RKO (cell line): ENCODE data around the gene L3MBTL4.

Source experiments
- DNase-seq: peaks from one replicate; pipeline ENCODE4 v3.0.0-alpha.2; 2016; ENCODE audit warnings: low spot score

The L3MBTL4 gene

DNA sequence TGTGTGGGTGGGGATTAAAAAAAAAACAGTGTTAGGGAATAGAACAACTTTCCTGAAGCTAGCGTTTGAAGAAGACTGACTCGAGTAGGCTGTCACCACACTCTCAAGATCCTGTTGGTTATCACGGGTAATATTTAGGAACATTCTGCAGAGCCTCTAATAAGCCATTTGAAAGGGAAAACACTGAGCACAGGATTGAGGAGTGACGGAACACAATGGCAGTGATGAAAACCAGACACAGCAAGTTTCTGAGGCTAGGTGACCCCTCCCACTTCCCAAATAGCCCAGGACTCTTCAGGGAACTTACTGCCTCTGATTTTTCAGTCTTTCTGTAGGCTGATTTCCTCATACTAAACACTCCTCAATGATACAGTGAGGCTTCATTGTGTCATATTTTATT lies 431.2 kb downstream of the L3MBTL4 start:
- no peak for DNase-seq

DNA sequence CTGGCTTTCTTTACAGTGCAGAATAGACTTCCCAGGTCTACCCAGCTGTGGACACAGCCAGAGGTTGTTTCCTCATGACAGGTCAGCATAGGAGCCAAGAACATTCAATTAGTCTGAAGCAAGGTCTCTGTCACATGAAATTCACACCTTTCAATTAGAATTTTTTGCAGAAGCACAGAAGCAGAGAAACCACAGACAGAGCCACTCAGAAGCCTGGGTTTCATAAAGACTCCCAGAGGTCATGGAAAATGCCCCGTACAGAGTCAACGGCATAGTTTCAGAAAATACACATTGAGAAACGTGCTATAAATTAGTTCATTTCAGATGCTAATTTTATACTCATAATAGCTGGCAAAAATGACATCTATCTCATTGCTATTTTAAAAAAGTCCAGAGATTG lies 432.4 kb downstream of the L3MBTL4 start:
- no peak for DNase-seq

DNA sequence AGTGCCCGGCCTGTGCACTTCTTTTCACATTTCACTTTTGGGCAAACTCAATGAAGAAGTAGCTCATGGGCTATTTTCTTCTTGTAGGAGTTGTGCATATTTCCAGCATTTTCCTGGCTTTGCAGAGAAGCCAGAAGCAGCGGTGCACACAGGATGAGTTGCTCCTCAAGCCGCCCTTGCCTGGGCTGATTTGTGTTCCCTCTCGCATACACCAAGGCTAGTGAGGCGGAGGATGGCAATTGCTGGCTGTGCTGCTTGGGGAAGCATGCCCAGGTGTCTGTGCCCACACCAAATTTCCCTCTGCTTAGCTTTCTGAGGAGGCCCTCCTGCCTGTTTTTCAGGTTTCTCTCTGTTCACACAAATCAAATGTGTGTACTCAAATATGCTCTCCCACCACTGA lies 434.0 kb downstream of the L3MBTL4 start:
- no peak for DNase-seq

DNA sequence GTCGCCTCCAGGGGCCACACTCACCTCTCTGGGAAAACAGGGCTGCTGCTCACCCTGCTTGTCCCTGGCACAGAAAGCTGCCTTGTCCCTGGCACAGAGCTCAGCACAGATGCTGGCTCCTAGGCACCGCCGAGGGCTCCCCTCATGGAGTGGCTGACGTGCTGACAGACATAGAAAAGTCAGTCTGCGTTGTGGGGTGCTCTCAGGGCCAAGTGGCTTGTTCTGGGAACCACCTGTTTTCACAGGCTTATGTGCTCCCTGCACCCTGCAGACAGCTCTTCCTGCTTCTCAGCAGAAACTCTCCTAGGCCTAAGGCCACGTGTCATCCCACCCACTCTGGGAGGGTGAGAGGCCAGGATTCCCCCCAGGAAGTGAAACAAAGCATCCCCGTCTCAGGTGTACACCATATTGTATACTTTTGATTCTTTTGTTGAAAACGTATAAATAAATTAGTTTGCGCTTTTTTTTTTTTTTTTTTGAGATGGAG lies 434.7 kb downstream of the L3MBTL4 start:
- DNase-seq: no peak

DNA sequence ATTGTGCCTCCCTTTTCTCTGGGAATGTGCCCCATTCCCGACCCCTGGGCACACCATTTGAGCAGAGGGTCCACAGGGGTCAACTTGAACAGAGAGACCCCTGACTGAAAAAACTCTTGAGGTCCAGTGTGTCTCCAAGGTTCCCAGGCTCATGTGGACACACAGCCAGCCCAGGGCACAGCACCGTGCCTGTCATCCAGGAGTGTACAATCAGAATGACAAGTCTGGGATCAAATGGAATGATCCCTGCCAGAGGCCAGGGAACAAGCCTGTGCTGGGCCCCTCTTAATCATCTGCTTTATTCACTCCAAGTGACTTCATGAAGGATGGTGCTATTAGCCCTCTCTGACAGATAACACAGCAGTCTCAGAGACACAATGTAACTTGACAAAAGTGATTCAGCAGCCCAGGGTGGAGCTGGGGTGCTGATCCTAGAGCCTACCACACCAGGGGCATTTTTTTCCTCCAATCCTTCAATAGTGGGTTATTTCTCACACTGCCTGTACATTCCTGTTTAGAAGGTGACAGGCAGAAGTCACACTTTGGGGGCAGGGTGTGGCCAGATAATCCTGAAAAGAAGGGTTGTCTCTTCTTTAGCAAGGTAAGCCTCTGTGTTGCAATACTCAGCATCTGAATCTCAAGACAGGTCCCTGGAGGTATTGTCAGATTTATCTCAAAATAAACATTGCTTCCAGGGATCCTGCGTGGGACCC lies 435.4 kb downstream of the L3MBTL4 start:
- DNase-seq: no peak

DNA sequence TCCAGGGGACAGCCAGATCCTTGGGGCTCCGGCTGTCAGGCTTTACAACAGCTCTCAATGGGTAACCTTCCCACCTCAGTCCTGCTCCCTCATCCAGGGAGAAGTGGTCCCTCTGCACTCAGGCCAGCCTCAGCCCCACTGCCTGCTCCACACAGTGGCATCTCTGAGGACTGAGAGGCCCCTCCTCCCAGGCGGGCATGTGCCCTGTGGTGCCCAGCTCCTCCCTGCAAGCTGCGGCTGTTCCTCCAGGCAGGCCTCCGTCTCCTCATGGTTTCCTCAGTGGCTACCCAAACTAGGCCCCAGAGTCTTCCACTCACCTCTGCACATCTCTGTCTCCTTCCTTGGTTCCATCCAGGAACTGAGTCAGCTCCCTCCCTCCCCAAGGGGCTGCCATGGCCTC lies 437.7 kb downstream of the L3MBTL4 start:
- no peak for DNase-seq

DNA sequence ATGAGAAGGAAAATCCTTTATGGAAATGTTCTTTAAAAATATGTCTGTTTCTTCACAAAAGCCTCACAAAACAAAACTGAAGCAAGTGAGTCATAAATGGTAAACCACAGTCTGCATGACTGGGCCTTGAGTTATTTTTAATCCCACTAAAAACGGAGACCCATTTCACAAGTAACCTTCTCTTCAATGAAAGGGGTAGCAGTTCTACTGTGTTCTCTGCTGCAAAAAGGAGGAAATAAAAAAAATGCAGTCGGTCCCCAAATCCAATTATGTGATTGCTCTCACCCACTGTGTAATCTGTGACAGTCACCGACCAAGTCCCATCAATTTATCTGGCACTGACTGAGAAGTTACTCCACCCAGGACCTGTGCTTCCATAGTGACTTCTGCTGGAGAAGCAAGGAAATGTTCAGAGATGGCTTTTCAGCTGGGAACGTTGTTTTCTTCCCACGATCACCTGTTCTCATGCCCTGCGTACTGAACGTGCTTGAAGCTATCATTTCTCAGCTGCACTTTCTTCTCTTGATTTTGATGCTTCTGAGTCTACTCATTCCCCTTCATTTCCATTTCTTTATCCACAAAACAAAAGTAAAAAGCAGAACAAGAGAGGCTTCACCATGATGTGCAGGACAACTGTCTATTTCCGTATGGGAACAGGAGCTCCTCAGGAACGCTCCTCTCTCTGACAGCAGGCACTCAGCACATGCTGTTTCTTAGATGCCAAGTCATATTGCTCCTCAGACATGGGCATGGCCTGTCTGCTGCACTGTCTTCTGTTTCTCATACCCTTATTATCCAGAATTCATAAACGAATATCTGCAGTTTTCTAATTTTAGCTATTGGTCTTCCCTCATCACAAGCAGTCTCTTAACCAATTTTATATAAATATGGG lies 439.4 kb downstream of the L3MBTL4 start:
- peak; percentile 21 for DNase-seq

DNA sequence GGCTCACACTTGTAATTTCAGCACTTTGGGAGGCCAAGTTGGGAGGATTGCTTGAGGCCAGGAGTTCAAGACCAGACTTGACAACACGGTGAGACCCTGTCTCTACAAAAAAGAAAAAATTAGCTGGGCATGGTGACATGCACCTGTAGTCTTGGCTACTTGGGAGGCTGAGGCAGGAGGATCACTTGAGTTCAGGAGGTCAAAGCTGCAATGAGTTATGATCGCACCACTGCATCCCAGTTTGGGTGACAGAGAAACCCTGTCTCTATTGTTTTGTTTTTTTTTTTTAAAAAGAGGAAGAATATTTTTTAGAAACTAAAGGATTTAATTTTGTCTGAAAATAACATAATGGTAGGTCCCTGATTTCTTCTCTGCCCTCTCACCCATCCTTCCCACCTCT lies 440.0 kb downstream of the L3MBTL4 start:
- DNase-seq: no peak

DNA sequence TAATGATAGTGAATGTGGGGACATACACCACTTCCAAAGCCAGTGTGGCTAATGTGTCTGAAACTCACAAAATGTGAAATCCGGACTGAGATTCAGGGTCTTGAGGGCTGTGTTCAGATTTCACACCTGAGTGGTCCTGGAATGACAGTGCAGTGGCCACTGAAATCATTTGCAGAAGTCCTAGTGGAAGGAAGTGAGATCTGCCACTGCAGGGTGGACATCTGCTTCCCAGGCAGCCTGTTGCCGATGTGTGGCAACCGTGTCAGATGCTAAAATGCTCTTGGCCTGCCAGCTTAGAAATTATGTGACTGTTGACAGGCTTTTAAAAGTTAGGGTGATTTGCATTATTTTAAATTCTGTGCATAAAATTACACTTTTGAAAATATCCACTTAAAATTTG lies 441.6 kb downstream of the L3MBTL4 start:
- DNase-seq: no peak

DNA sequence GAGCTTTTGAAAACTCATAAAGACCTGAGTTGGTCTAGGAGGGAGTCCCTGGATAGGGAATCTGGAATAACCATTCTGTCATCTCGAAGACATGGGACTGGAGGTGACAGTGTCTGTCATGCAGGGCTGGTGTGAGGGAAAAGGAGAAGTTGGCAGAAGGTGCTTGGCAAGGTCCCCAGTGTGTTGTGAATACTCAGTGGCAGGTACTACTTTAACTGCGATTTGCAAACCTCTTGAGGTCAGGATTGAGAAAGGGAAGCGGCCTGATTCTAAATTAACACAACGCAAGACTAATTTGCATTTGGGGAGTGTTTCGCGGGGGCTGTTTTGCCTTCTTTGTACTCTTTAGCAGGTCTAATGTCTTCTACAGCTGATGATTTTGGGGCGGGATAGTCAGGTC lies 442.4 kb downstream of the L3MBTL4 start:
- no peak for DNase-seq

DNA sequence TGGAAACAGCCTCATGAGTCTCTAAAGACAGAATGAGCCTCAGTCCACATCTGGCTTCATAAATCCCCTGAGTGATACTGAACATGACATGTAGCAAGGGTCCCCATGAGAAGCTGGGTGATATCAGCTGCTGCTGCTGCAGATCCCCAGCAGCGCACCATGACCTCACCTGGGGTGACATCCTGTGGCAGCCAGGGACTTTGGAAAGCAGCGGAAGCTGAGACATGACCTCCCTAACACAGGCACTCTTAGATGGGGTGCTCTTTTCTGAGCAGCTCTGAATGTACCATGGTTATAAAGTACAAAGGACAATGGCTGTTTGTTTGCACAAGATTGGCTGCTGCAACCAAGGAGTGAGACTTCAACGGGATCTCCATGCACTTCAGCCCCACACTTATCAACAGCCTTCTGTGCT lies 444.7 kb downstream of the L3MBTL4 start:
- no peak for DNase-seq

DNA sequence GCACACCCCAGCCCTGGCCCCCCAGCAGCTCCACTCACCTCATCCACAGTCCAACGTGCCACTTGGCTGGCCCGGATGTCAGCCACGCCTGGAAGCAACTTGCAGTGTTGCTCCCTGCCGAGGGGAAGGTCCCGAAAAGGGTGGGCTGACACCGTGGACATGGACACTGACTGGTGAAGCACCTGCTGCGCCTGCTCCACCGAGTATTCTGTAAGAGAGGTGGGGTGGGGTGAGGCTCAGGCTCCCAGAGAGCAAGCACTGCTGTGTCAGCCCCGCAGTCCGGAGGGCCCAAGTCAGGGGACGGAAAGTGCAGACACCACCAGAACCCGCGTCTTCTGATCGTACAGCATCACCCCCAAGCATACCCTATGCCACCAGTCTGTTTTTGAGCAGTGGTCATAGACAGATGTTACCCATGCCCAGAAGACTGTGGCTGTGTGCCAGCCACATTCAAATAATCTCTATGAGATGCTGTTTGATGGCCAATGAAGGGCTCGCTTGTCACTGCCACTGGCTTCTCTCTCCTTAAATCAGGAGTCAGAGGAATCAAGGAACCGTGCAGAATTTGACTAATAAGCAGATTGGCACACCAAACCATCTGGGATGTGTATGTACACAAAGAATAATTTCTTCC lies 445.2 kb downstream of the L3MBTL4 start:
- DNase-seq: no peak

DNA sequence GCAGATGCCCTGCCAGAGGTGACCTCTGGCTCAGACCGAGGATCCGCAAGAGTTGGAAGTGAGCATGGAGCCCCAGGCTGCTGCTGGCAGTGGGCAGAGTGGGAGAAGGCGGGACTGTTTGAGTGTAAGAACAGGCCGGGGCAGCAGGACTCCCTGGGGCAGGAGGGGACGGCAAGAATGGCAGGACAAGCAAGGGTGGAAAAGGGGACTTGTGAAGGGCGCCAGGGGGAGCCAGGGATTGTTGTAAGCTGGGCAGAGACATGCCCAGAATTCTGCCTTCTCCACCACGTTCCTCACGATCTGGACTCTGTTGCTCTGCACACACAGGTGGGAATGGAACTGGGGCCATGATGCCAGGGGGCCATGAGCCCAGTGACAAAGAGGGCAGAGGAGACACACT lies 447.0 kb downstream of the L3MBTL4 start:
- no peak for DNase-seq

DNA sequence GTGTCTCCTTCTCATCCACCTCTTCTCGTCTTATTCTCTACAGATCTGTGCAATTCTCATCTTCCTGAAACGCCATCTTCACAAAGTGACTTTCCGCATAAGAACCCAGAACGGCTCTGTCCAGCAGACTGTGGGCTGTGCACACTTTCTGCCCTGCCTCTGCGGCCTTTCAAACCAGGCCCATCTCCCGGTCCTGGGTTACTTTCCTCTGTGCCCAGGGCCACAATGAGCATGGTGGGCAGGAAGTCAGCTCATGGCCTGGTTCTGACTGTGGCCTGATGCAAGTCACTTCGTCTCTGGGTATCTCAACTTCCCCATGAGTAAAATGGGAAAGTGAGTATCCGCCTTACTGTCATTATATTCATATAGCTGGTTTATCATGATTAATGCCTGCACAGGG lies 447.7 kb downstream of the L3MBTL4 start:
- no peak for DNase-seq

DNA sequence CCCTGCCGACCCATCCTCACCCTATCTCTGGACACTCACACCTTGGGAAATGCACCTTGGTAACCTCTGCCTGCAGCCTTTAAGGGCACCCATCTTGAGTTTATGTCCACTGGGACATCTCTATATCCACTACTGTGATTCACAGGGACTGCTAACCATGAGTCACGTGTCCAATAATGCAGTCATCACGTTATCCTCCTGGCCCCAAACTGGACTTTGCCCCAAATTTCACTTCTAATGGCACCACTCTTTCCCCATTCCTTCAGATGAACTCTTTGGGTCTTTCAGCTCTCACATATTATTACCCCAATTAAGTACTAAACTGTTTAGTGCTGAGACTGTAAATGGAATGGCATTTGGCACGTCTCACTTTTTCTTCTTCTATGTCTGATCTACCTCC lies 448.2 kb downstream of the L3MBTL4 start:
- DNase-seq: peak; percentile 19

DNA sequence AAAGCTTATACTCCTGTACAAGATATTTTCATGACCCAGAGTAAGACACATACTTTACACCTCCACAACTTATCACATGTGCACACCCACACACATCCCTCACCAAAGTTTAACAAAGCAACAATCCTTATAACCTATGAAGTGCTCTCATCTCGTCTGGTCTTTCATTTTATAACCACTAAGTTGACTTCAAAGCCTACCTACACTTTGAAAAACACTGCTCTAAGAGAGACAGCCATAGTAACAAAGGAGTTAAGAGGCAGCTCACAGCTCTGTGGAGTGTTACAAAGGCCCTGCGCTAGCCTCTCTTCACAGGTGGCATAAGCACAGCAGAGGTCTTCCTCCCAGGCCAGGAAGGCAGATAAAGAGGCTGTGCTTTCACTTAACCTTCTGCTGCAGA lies 449.7 kb downstream of the L3MBTL4 start:
- DNase-seq: no peak

DNA sequence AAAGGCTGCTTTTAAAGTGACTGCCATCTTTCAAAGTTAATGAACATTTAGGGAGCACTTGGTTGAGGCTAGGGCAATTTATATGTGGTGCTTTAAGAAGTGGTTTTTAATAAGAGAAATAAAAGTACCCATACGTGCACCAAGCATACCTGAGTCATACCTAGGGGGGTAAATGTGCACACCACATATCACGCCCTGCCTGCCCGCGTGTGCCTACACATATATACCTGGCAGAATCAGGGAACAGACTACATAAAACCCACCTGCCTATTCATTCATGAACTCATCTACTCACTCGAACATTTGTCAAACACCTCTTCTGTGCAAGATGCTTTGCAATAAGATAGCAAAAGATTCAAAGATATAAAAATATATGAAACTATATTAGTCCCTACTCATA lies 450.1 kb downstream of the L3MBTL4 start:
- DNase-seq: no peak

DNA sequence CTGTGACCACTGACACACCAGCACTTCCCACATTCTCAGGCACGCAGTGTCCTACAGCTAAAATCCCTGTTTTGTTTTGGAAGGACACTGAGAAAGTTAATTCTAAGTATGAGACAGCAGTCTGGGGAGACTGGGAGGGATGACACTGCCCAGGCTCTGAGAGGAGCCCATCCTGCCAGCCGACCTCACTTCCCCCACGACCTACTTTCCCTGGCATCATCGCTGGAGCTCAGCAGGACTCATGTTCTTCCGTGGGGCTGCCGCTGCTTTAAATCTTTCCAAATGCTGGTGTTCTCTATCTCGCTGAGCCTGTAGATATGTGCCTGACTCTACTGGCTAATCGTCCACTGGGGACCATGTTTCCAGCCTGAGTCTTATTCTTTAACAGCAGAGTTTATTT lies 450.6 kb downstream of the L3MBTL4 start:
- DNase-seq: no peak

DNA sequence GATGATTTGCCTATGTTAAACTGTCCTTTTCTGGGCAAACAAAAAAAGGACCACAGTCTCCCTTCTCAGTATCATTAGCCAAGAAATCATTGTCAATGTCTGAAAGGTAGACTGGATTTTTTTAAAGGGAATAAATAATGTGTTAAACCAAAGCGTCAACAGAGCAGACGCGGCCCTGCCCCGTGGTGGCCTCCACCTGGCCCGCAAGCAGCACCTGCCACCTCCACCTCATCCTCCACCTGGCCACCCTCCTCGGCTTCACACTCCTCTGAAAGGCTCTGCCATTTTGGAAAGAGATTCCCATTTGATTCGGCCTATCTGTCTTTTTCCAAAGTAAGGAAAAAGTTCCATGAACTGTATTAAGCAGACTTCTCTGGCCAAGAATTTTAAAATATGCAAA lies 451.4 kb downstream of the L3MBTL4 start:
- no peak for DNase-seq

DNA sequence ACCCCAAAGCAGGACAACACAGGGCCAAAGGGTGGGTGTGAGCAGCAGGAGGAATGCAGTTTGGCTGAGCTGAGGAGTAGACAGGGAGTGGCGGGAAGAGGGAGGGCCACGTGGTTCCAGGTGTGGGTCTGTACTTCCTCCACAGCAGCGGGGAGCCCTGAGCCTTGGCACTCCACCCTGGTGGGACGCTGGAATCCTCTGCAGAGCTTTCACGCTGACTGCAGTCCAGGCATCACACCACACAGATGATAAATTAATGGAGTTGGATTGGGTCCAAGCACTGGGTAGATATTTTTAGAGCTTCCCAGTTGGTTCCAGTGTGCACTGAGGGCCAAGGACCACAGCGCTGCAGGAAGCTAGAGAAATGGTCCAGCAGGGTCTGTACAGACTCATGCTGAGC lies 452.3 kb downstream of the L3MBTL4 start:
- no peak for DNase-seq

DNA sequence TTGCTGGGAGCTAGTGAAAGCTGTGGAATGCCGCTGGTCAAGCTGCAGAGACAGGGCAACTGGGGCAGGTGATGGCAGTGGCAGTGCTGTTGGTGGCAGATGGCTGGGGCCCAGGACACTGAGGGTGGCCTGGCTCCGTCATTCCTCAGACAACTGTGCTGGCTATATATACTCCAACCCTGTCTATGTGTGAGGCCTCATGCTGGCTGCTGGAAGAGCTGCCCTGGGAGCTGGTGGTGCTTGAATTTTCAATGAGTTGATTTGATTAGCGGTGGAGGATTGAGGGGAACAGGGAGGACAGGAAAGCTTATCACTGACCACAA lies 452.9 kb downstream of the L3MBTL4 start:
- no peak for DNase-seq

DNA sequence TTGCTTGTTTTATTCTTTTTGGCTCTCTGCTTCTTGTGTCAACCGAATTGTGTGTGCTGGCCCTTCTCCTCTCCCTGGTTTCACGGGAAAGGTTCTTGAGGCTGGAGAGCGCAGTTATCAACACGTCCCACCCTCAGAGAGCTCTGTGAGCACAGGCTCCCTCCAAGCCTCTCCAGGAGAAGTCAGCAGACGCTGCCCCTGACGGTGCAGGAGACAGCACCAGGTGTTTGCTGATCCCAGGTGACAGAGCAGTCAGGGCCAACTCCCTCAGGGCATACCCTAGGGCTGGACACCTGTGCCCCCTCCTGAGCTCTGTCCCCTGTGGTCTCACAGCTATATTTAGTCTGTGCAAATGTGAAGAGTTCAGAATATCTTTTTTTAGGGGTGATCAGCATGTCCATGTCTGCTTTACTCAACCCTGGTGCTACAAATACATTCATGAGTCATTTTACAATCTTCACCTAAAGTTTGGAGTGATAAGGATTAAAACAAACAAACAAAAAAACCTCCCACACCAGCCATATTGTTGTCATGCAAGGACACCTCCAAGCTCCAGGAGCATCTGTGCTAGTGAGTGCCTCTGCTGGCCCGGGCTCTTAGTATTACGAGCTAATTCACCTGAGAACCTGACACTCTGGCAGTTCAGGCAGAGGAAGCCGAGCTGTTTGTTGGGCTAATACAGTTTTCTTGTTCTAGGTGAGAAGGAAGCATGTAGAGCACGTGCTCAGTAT lies 453.4 kb downstream of the L3MBTL4 start:
- DNase-seq: no peak
